Lung (tissue), 12 donors: ENCODE data around the gene UGCG. TPM values are rescaled to one million over a fixed set of nuclear protein-coding genes. Genes with fewer than 3 reads are reported as not detected.

Experiments
- ATAC-seq: fragments of 200-7000 bp; cut with Tn5 transposase; one replicate; pipeline ENCODE4 v1.9.1; 2020; ENCODE audit warnings: moderate number of reproducible peaks; ENCODE audit not compliant: insufficient read depth, low FRiP score
- DNase-seq, 3 donors: peaks; one replicate each; pipeline ENCODE4 v3.0.0-alpha.2; 2013 to 2017
- H3K27ac ChIP-seq, 2 donors: one replicate each; pipeline ENCODE4 v1.5.1; 2013; ENCODE audit warnings: mild to moderate bottlenecking in 2 of 2, moderate library complexity in 2 of 2, control low read depth in 1 of 2, inconsistent platforms in 1 of 2, low read depth in 1 of 2, low read length in 1 of 2
- H3K27me3 ChIP-seq, 3 donors: one replicate each; pipeline ENCODE4 v1.5.1; 2013; ENCODE audit warnings: low read length in 2 of 3; ENCODE audit not compliant: control insufficient read depth in 3 of 3, insufficient read depth in 3 of 3
- H3K36me3 ChIP-seq, 4 donors: one replicate each; pipeline ENCODE4 v1.5.1; 2013; ENCODE audit warnings: low read length in 4 of 4, mild to moderate bottlenecking in 1 of 4, moderate library complexity in 1 of 4; ENCODE audit not compliant: control insufficient read depth in 4 of 4, insufficient read depth in 4 of 4
- H3K4me1 ChIP-seq, 5 donors: one replicate each; pipeline ENCODE4 v1.5.1; 2013; ENCODE audit warnings: low read length in 5 of 5, mild to moderate bottlenecking in 2 of 5, moderate library complexity in 1 of 5; ENCODE audit not compliant: control insufficient read depth in 5 of 5, insufficient read depth in 5 of 5
- H3K4me3 ChIP-seq: one replicate; pipeline ENCODE4 v1.5.1; 2013; ENCODE audit warnings: mild to moderate bottlenecking, control low read depth, moderate library complexity
- H3K9ac ChIP-seq, 2 donors: one replicate each; pipeline ENCODE4 v1.5.1; 2013; ENCODE audit warnings: low read length in 2 of 2, control low read depth in 1 of 2; ENCODE audit not compliant: insufficient read depth in 1 of 2
- H3K9me3 ChIP-seq, 4 donors: one replicate each; pipeline ENCODE4 v1.5.1; 2013; ENCODE audit warnings: low read length in 3 of 4, mild to moderate bottlenecking in 1 of 4, moderate library complexity in 1 of 4; ENCODE audit not compliant: control insufficient read depth in 4 of 4, insufficient read depth in 3 of 4
- WGBS, 2 donors: extraction: QIAGEN DNeasy Blood & Tissue Kit; methylation state at CpG; one replicate each; pipeline ENCODE4 v1.1.7; 2013; 5-methylcytosine and 5-hydroxymethylcytosine counted together
- polyA plus RNA-seq, 2 donors: library from polyadenylated mRNA; stranded (reverse); fragments of 200-250 nt; gene quantifications; one replicate each; pipeline ENCODE4 v1.2.1, GENCODE V29; 2013
- total RNA-seq, 2 donors: library from RNA; depleted of rRNA in 1 of 2; stranded (reverse); fragments of >200 nt in 1 of 2; gene quantifications; one replicate each; pipeline ENCODE4 v1.2.1, GENCODE V29; 2014 to 2021
- TF ChIP-seq, protein P1 (sequence below): IDR thresholded peaks from 2 replicates; pipeline ENCODE4 v1.5.1; 2012; ENCODE audit warnings: mild to moderate bottlenecking; ENCODE audit errors: control extremely low read depth, extremely low read depth
- donor health status: control.
- donor health status: control.
- donor health status: Bipolar disorder and iron deficiency.
- donor health status: healthy.
- donor health status: DM: yes; HTN: yes; CAD: no.

Gene UGCG
- total and polyA plus RNA-seq, 4 donors, result 32.2 to 157 (median 37.5) TPM

DNA sequence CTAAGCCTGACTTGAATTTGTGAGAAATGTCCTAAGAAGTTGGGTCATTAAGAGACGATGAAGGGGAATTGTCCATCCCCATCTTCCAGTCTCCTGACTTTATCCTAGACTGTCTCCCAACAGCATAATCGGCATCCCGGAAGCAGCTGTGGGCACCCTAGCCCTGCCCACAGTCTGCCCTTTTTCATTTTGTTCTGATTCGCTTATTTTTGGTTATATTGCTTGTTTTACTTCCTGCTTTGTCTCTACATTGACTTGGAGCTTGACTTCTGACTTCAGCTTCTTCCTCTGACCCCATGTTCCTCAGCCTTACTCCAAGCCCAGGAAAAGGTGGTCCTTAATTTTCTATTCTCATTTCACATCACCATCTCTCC, 41.8 kb downstream of the UGCG start:
- no peak overlapping the region for H3K4me3 ChIP-seq

GRCh38 chr9:111939322-111939721, 42.7 kb downstream of the UGCG start:
- 90 to 96% methylated on average over 2 of the region's 2 CpGs for WGBS, 2 donors
- Histone ChIP-seq H3K27ac (no peak overlapping the region), H3K4me1 (peaks cover 0 to 5% (median 3%) of the 10 kb centered on the region in 5 donors), H3K4me3 (no peak overlapping the region), H3K9ac (no peak overlapping the region), H3K27me3 (no peaks in the 10 kb centered on the region), H3K9me3 (no peaks in the 10 kb centered on the region), H3K36me3 (peaks cover 0 to 11% (median 2%) of the 10 kb centered on the region in 4 donors)
- ATAC-seq, result no peak
- DNase-seq, result no peak
- TF ChIP-seq, protein P1, sequence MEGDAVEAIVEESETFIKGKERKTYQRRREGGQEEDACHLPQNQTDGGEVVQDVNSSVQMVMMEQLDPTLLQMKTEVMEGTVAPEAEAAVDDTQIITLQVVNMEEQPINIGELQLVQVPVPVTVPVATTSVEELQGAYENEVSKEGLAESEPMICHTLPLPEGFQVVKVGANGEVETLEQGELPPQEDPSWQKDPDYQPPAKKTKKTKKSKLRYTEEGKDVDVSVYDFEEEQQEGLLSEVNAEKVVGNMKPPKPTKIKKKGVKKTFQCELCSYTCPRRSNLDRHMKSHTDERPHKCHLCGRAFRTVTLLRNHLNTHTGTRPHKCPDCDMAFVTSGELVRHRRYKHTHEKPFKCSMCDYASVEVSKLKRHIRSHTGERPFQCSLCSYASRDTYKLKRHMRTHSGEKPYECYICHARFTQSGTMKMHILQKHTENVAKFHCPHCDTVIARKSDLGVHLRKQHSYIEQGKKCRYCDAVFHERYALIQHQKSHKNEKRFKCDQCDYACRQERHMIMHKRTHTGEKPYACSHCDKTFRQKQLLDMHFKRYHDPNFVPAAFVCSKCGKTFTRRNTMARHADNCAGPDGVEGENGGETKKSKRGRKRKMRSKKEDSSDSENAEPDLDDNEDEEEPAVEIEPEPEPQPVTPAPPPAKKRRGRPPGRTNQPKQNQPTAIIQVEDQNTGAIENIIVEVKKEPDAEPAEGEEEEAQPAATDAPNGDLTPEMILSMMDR, result no peak

More for the DNA sequence above, 41.8 kb downstream of the UGCG start:
- TF ChIP-seq, protein P1, result no peak
- ATAC-seq (no peak), DNase-seq (no peak)
- no peaks in the 10 kb centered on the region for H3K9me3 ChIP-seq
- H3K36me3 ChIP-seq, result peaks cover 0 to 15% (median 2%) of the 10 kb centered on the region in 4 donors
- no peaks in the 10 kb centered on the region for H3K27me3 ChIP-seq
- H3K27ac ChIP-seq, result peak overlapping the region in 1 of 2 donors; percentile 44
- 77 to 93% methylated on average over 4 of the region's 4 CpGs for WGBS, 2 donors
- no peak overlapping the region for H3K9ac ChIP-seq
- H3K4me1 ChIP-seq, result peaks cover 0 to 5% (median 3%) of the 10 kb centered on the region in 5 donors

DNA sequence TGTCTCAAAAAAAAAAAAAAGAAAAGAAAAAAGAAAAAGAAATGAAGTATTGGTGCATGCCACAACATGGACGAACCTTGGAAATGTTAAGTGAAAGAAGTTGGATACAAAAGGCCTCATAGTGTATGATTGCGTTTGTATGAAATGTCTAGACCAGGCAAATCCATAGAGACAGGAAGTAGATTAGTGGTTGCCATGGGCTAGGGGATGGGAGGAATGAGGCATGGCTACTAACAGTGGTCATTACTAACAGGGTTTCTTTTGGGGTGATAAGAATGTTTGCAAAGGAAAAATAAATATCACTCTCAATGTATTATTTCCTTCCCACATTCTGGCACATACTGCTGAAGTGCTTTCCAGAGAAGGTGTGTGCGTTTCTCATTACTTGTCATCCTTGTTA, 44.1 kb downstream of the UGCG start:
- H3K9me3 ChIP-seq, result no peaks in the 10 kb centered on the region
- TF ChIP-seq, protein P1, result no peak
- H3K4me3 ChIP-seq, result no peak overlapping the region
- no peak overlapping the region for H3K9ac ChIP-seq
- WGBS, 2 donors, result 70 to 87% methylated on average over 3 of the region's 3 CpGs
- no peak overlapping the region for H3K27ac ChIP-seq
- no peaks in the 10 kb centered on the region for H3K27me3 ChIP-seq
- peaks cover 0 to 6% (median 3%) of the 10 kb centered on the region in 5 donors for H3K4me1 ChIP-seq
- peaks cover 0 to 4% (median 0%) of the 10 kb centered on the region in 4 donors for H3K36me3 ChIP-seq
- ATAC-seq (no peak), DNase-seq (peak in 1 of 3 donors; percentile 12)

- TF ChIP-seq, protein P1, result no peak
- H3K4me1 ChIP-seq, result peaks cover 0 to 4% (median 0%) of the 10 kb centered on the region in 5 donors
- 96 to 97% methylated on average over 4 of the region's 4 CpGs for WGBS, 2 donors
- no peaks in the 10 kb centered on the region for H3K9me3 ChIP-seq
- no peaks in the 10 kb centered on the region for H3K27me3 ChIP-seq
- no peak overlapping the region for H3K27ac ChIP-seq
- H3K36me3 ChIP-seq, result no peaks in the 10 kb centered on the region
- DNase-seq, result no peak
- H3K9ac ChIP-seq, result no peak overlapping the region
- ATAC-seq, result no peak
- H3K4me3 ChIP-seq, result no peak overlapping the region
Measured at GRCh38 chr9:111943200-111943599, 46.6 kb downstream of the UGCG start.
